GM12891 (cell line): ENCODE data around the gene SMYD3.
"Not testable (repeated sequence)": the region's sequence is repeated elsewhere in the genome, so short reads cannot be mapped to it uniquely, and the experiment has no call there.

Experiments
- DNase-seq: peaks from one replicate; pipeline ENCODE4 v3.0.0; 2011; ENCODE audit warnings: low spot score; ENCODE audit not compliant: insufficient read length
- FAIRE-seq: peaks from 2 replicates; lab custom pipeline; 2011; peaks lifted over from hg19 to GRCh38; lab: Jason Lieb, UNC
- PAX5 ChIP-seq: IDR thresholded peaks from 2 replicates; pipeline ENCODE4 v1.6.1; 2011; ENCODE audit warnings: low read length, moderate library complexity, mild to moderate bottlenecking; ENCODE audit not compliant: insufficient read depth, severe bottlenecking
- POLR2A ChIP-seq: IDR thresholded peaks from 2 replicates; pipeline ENCODE4 v1.6.1; 2011; ENCODE audit warnings: low read depth, low read length, control low read depth
- POLR2AphosphoS5 ChIP-seq: IDR thresholded peaks from 2 replicates; pipeline ENCODE4 v1.6.1; 2011; ENCODE audit warnings: low read depth, low read length, control low read depth
- POU2F2 ChIP-seq: IDR thresholded peaks from 2 replicates; pipeline ENCODE4 v1.6.1; 2011; ENCODE audit warnings: low read depth, mild to moderate bottlenecking, control low read depth, low read length, moderate library complexity
- SPI1 ChIP-seq: IDR thresholded peaks from 2 replicates; pipeline ENCODE4 v1.6.1; 2011; ENCODE audit warnings: low read depth, low read length, control low read depth
- TAF1 ChIP-seq: IDR thresholded peaks from 2 replicates; pipeline ENCODE4 v1.6.1; 2011; ENCODE audit warnings: low read depth, low read length, control low read depth

SMYD3 gene

GRCh38 chr1:245834002-245834401, 673.1 kb downstream of the SMYD3 start:
- TF ChIP-seq SPI1 (no peak), POLR2A (no peak), PAX5 (no peak)
- DNase-seq: no peak
- no peak for FAIRE-seq

GRCh38 chr1:245832771-245833527, 674.1 kb downstream of the SMYD3 start:
- FAIRE-seq: no peak
- no peak for TF ChIP-seq TAF1
- no peak for TF ChIP-seq POLR2A
- TF ChIP-seq SPI1: no peak
- no peak for TF ChIP-seq POU2F2
- no peak for TF ChIP-seq POLR2AphosphoS5

DNA sequence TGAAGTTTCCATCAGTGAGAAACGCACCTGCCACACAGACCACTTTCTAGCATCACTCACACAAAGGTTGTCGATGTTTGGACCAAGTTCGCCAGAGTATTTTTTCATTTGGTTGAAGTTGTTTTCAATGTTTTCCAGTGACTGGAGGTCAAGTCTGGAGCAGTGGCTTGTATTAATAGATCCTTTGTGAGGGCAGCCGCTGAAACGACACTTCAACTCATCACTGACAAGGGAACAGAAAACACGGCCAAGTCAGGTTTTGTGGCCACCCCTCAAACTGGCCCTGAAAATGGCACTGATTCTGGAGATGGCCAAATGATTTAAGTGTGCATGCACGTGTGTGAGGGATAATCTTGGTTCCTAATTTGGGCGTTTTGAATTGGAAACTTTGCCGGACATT, 675.6 kb downstream of the SMYD3 start:
- DNase-seq (no peak), FAIRE-seq (no peak)
- TF ChIP-seq POLR2A (no peak), PAX5 (no peak), POU2F2 (no peak), TAF1 (no peak), SPI1 (no peak), POLR2AphosphoS5 (no peak)

More at GRCh38 chr1:245832771-245833527, 674.1 kb downstream of the SMYD3 start:
- DNase-seq: no peak

GRCh38 chr1:245829826-245830225, 677.3 kb downstream of the SMYD3 start:
- TF ChIP-seq POLR2AphosphoS5: no peak
- TF ChIP-seq TAF1: no peak
- no peak for TF ChIP-seq PAX5
- TF ChIP-seq POU2F2: no peak
- TF ChIP-seq POLR2A: no peak
- TF ChIP-seq SPI1: no peak
- DNase-seq (no peak), FAIRE-seq (no peak)

DNA sequence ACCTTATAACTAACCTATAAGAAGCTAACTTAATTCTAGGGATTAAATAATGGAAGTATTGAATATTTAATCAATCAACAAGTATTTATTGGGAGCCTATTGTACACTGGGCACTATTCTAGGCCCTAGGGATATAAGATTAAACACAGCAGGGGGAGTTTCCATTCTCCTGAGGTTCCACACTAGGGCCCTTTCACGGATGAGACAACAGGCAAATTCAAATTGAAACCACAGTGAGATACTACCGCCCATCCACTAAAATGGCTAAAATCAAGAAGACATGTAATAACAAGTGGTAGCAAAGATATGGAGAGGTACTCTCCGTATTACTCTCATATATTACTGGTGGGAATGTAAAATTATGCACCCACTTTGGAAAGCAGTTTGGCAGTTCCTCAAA, 677.9 kb downstream of the SMYD3 start:
- no peak for DNase-seq
- TF ChIP-seq POLR2AphosphoS5 (no peak), TAF1 (no peak), POLR2A (no peak), PAX5 (no peak), POU2F2 (no peak), SPI1 (no peak)
- FAIRE-seq: no peak

- FAIRE-seq: no peak
- TF ChIP-seq POU2F2: no peak
- TF ChIP-seq POLR2AphosphoS5: no peak
- no peak for TF ChIP-seq POLR2A
- TF ChIP-seq PAX5: no peak
- TF ChIP-seq TAF1: no peak
- no peak for TF ChIP-seq SPI1
- DNase-seq: no peak
Measured at GRCh38 chr1:245827301-245827700, 679.8 kb downstream of the SMYD3 start.

DNA sequence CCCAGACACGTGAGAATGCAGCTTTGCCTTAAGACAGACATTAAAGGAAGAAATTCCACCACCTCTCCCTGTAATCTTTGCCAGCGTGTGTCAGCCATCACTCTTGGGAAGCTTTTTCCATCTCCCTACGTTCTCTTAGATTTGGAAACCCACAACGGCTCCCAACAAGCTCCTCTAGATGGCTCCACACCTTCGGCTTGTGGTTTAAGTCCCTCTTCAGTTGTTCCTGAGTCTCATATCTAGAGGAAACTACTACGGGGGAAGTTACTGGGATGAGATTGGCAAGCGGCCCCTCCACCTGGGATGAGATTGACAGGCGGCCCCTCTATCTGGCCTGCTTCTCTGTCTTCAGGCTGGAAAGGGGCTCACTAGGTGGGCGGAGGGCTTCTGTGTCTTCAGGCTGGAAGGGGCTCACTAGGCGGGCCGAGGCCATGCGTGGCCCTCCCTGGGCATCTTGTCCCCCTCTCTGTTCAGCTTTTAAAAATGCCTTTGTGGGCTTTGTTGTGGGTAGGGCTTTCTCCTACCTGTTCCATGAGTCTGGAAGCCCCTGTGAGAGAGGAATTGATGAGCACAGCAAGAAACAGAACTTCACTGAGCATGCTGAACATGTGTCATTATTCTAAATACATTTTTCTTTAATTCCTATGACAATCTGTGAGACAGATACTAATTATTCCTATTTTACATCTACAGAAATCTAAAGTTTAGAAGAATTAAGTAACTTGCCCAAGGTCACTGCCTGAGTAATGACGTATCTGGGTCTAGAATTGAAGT, 681.8 kb downstream of the SMYD3 start:
- FAIRE-seq: no peak
- DNase-seq: no peak
- no peak for TF ChIP-seq POLR2AphosphoS5
- TF ChIP-seq POU2F2: no peak
- TF ChIP-seq TAF1: no peak
- no peak for TF ChIP-seq POLR2A
- no peak for TF ChIP-seq PAX5
- TF ChIP-seq SPI1: no peak

DNA sequence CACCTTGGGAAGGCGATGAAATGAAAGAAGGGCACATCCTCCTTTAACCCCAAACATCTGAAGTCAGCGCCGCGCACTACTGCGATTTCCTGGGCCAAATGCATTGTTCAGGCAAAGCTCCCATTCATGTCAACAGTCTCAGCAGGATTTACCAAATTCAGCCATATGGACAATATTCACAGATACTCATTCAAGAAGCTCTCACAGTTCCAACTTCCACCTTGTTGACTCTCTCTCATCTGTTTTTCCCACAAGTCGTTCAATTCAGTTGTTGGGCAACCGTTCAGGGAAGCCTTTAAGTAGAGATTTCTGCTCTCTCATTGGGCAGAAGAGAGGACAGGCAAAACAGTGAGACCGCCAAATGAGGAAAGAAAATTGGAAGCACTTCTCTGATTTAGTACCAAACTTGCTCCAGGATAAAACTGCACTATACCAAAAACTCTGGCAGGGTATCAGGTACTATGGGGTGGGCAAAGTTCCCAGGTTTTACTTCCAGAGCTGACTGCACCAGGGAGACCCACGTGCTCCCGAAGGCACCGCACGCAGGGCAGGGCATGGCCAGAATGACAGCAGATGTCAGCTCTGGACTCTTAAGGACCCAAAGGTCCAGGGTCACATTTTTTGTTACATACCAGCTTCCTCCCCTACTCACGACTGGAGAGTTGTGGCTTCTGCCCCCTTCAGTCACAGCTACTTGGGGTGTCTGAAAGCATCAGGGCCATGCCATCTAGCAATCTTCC, 683.5 kb downstream of the SMYD3 start:
- FAIRE-seq (no peak), DNase-seq (no peak)
- no peak for TF ChIP-seq TAF1

GRCh38 chr1:245822996-245823395, 684.1 kb downstream of the SMYD3 start:
- no peak for FAIRE-seq
- DNase-seq: no peak
- TF ChIP-seq POU2F2 (no peak), POLR2A (no peak), SPI1 (no peak), PAX5 (no peak), TAF1 (no peak), POLR2AphosphoS5 (no peak)

DNA sequence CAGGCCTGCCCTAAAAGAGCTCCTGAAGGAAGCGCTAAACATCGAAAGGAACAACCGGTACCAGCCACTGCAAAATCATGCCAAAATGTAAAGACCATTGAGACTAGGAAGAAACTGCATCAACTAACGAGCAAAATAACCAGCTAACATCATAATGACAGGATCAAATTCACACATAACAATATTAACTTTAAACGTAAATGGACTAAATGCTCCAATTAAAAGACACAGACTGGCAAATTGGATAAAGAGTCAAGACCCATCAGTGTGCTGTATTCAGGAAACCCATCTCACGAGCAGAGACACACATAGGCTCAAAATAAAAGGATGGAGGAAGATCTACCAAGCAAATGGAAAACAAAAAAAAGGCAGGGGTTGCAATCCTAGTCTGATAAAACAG, 688.7 kb downstream of the SMYD3 start:
- DNase-seq, FAIRE-seq: not testable (repeated sequence)

DNA sequence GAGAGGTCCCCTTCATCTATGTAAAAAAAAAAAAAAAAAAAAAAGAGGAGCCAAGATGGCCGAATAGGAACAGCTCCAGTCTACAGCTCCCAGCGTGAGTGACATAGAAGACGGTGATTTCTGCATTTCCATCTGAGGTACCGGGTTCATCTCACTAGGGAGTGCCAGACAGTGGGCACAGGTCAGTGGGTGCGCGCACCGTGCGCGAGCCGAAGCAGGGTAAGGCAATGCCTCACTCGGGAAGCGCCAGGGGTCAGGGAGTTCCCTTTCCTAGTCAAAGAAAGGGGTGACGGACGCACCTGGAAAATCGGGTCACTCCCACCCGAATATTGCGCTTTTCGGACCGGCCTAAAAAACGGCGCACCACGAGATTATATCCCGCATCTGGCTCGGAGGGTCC, 690.6 kb downstream of the SMYD3 start:
- FAIRE-seq: not testable (repeated sequence)

More for the DNA sequence above, 690.6 kb downstream of the SMYD3 start:
- DNase-seq: not testable (repeated sequence)
